SKM-1 treated with dmso at 0.1 percent for 144 hours (cell line): Measurements from ENCODE around the gene DHX57.

Source experiments
- DNase-seq: peaks from one replicate; lab custom pipeline; 2025; ENCODE audit not compliant: unreplicated experiment; lab: John Stamatoyannopoulos, UW

Gene DHX57

GRCh38 chr2:38754506-38754905 is 121.2 kb downstream of the DHX57 start:
- DNase-seq, result no peak

GRCh38 chr2:38754049-38754448 is 121.7 kb downstream of the DHX57 start:
- DNase-seq, result no peak

- no peak for DNase-seq
Observed at GRCh38 chr2:38751596-38752410, 123.9 kb downstream of the DHX57 start.

GRCh38 chr2:38750891-38751595 is 124.7 kb downstream of the DHX57 start, which contains the start of gene SRSF7:
Gene SRSF7, minus strand, starts transcription at chr2:38751361. Its CDS starts 105 bp downstream, at chr2:38751256.
- DNase-seq, result peak; percentile 98

- no peak for DNase-seq
Observed at GRCh38 chr2:38750011-38750890, 125.5 kb downstream of the DHX57 start.

GRCh38 chr2:38748943-38749804 is 126.6 kb downstream of the DHX57 start:
- DNase-seq, result no peak

GRCh38 chr2:38748391-38748790 is 127.3 kb downstream of the DHX57 start:
- DNase-seq, result no peak

GRCh38 chr2:38747819-38748218 is 127.9 kb downstream of the DHX57 start:
- no peak for DNase-seq
